ENCODE data around the gene KCNQ1OT1.

DNA sequence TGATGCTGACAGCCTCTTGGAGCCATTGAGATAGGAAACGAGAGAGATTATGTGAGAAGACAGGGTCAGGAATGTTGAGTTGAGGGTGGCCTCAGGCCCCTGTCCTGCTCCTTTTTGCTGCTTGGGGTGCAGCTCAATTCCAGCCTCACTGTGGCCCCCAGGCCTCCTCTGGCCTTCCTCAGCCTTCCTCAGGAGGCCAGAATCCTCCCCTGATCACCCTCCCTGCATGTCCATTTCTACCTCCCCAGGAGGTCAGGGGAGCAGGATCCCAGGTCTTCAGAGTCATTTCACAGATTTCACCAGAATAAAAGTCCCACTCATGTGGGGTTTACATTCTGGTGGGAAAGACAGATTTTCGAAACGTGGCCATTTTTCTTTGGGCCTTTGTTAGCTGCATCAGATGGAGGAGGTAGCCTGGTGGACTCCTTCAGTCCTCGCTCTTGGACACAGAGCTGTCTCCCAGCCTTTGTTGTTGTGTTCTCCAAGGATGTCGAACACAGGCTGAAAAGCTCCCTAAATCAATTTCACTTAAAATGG, 2.2 kb upstream of the KCNQ1OT1 start:
- TF ChIP-seq, protein P1, sequence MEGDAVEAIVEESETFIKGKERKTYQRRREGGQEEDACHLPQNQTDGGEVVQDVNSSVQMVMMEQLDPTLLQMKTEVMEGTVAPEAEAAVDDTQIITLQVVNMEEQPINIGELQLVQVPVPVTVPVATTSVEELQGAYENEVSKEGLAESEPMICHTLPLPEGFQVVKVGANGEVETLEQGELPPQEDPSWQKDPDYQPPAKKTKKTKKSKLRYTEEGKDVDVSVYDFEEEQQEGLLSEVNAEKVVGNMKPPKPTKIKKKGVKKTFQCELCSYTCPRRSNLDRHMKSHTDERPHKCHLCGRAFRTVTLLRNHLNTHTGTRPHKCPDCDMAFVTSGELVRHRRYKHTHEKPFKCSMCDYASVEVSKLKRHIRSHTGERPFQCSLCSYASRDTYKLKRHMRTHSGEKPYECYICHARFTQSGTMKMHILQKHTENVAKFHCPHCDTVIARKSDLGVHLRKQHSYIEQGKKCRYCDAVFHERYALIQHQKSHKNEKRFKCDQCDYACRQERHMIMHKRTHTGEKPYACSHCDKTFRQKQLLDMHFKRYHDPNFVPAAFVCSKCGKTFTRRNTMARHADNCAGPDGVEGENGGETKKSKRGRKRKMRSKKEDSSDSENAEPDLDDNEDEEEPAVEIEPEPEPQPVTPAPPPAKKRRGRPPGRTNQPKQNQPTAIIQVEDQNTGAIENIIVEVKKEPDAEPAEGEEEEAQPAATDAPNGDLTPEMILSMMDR (conservative IDR thresholded peaks at IDR 0.05; ENCODE audit: low read length): no peak
- no peak for TF ChIP-seq EZH2phosphoT487 (IDR thresholded peaks at IDR 0.05; ENCODE audit: borderline replicate concordance)

All from Loucy (cell line).